ENCODE measurements around the gene ASTN2. TPM values are rescaled to one million over a fixed set of nuclear protein-coding genes. Genes with fewer than 3 reads are reported as not detected.

The ASTN2 gene
- total and polyA plus RNA-seq, 4 donors = 0.57 to 2.9 (median 1.4) TPM

DNA sequence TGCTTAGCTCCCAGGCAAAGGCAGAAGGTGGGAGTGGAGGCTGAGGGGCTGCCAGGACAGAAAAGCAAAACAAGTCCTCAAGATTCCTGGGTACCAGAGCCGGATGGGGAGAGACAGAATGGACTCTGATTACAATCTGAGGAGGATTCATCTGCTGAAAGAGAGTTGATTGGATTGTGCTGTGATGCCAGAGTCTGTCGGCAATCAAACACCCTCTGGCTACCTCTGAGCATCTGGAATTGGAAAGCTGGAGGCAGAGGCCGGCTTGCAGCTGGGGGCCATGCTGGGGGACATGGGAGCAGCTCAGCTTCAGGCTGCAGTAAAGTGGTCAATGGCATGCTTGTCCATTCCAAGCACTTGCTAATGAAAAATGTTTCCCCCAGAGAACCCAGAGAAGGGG, 59.3 kb downstream of the ASTN2 start:
- 77% methylated on average over 3 of the region's 3 CpGs for WGBS
- DNase-seq (ENCODE audit: low spot score) = no peak
- no peaks in the 10 kb centered on the region for H3K27me3 ChIP-seq (ENCODE audit: control insufficient read depth in 4 of 4, insufficient read depth in 4 of 4, low read length in 3 of 4)
- no peaks in the 10 kb centered on the region for H3K9me3 ChIP-seq (ENCODE audit: control insufficient read depth in 4 of 4, low read length in 3 of 4)
- no peak overlapping the region for H3K9ac ChIP-seq (ENCODE audit: low read depth in 1 of 2, low read length in 2 of 2)
- TF ChIP-seq FOXA1 (IDR thresholded peaks at IDR 0.05) = no peak
- no peak for TF ChIP-seq SP1 (IDR thresholded peaks at IDR 0.05)
- TF ChIP-seq, protein P1, sequence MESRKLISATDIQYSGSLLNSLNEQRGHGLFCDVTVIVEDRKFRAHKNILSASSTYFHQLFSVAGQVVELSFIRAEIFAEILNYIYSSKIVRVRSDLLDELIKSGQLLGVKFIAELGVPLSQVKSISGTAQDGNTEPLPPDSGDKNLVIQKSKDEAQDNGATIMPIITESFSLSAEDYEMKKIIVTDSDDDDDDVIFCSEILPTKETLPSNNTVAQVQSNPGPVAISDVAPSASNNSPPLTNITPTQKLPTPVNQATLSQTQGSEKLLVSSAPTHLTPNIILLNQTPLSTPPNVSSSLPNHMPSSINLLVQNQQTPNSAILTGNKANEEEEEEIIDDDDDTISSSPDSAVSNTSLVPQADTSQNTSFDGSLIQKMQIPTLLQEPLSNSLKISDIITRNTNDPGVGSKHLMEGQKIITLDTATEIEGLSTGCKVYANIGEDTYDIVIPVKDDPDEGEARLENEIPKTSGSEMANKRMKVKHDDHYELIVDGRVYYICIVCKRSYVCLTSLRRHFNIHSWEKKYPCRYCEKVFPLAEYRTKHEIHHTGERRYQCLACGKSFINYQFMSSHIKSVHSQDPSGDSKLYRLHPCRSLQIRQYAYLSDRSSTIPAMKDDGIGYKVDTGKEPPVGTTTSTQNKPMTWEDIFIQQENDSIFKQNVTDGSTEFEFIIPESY (IDR thresholded peaks at IDR 0.05) = no peak
- TF ChIP-seq CTCF (IDR thresholded peaks at IDR 0.05; ENCODE audit: low read depth, low read length, missing input control) = no peak
- TF ChIP-seq RXRA (IDR thresholded peaks at IDR 0.05) = no peak
- TF ChIP-seq, protein P2, sequence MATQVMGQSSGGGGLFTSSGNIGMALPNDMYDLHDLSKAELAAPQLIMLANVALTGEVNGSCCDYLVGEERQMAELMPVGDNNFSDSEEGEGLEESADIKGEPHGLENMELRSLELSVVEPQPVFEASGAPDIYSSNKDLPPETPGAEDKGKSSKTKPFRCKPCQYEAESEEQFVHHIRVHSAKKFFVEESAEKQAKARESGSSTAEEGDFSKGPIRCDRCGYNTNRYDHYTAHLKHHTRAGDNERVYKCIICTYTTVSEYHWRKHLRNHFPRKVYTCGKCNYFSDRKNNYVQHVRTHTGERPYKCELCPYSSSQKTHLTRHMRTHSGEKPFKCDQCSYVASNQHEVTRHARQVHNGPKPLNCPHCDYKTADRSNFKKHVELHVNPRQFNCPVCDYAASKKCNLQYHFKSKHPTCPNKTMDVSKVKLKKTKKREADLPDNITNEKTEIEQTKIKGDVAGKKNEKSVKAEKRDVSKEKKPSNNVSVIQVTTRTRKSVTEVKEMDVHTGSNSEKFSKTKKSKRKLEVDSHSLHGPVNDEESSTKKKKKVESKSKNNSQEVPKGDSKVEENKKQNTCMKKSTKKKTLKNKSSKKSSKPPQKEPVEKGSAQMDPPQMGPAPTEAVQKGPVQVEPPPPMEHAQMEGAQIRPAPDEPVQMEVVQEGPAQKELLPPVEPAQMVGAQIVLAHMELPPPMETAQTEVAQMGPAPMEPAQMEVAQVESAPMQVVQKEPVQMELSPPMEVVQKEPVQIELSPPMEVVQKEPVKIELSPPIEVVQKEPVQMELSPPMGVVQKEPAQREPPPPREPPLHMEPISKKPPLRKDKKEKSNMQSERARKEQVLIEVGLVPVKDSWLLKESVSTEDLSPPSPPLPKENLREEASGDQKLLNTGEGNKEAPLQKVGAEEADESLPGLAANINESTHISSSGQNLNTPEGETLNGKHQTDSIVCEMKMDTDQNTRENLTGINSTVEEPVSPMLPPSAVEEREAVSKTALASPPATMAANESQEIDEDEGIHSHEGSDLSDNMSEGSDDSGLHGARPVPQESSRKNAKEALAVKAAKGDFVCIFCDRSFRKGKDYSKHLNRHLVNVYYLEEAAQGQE (IDR thresholded peaks at IDR 0.05) = no peak
- TF ChIP-seq HNF4G (IDR thresholded peaks at IDR 0.05) = no peak
- TF ChIP-seq NR2F2 (IDR thresholded peaks at IDR 0.05) = no peak
- TF ChIP-seq MAX (IDR thresholded peaks at IDR 0.05) = no peak
- TF ChIP-seq, protein P3, sequence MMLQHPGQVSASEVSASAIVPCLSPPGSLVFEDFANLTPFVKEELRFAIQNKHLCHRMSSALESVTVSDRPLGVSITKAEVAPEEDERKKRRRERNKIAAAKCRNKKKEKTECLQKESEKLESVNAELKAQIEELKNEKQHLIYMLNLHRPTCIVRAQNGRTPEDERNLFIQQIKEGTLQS (IDR thresholded peaks at IDR 0.05) = no peak
- TF ChIP-seq GABPA (IDR thresholded peaks at IDR 0.05 in 1 of 2, conservative IDR thresholded peaks at IDR 0.05 in 1 of 2) = no peak
- no peak for TF ChIP-seq JUND (IDR thresholded peaks at IDR 0.05)
- TF ChIP-seq HNF4A (conservative IDR thresholded peaks at IDR 0.05) = no peak
- TF ChIP-seq YY1 (IDR thresholded peaks at IDR 0.05) = no peak
- no peak for TF ChIP-seq RAD21 (IDR thresholded peaks at IDR 0.05)
- no peak for TF ChIP-seq EGR1 (IDR thresholded peaks at IDR 0.05; ENCODE audit: low read depth in 2 of 2)
- no peak overlapping the region for H3K4me3 ChIP-seq (ENCODE audit: low read depth in 1 of 3, low read length in 3 of 3)
- peaks cover 0 to 5% (median 0%) of the 10 kb centered on the region in 4 donors for H3K4me1 ChIP-seq (ENCODE audit: control insufficient read depth in 4 of 4, insufficient read depth in 4 of 4, low read length in 3 of 4)
- H3K27ac ChIP-seq (ENCODE audit: low read depth in 1 of 2, low read length in 2 of 2) = no peak overlapping the region
- H3K36me3 ChIP-seq (ENCODE audit: control insufficient read depth in 4 of 4, insufficient read depth in 3 of 4, low read depth in 1 of 4, low read length in 3 of 4) = no peaks in the 10 kb centered on the region

DNA sequence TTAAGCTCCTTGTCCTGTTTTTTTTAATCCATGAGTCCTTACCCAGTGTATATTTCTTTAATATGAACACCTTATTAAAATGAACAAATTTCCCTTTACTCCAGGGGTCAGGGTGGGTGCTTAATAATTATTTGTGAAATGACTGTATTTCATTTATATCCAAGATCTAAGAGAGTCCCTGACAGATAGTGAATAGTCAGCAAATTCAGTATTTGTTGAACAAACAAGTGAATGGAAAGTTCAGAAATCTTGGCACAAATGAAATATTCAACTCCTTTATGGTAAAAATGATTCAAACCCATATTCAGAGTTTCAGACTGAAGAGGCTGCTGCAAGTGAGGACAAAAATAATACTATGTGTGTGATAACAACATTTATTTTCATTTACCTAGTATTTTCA, 59.9 kb downstream of the ASTN2 start:
- Histone ChIP-seq H3K9ac (ENCODE audit: low read depth in 1 of 2, low read length in 2 of 2) (no peak overlapping the region), H3K9me3 (ENCODE audit: control insufficient read depth in 4 of 4, low read length in 3 of 4) (no peaks in the 10 kb centered on the region), H3K27me3 (ENCODE audit: control insufficient read depth in 4 of 4, insufficient read depth in 4 of 4, low read length in 3 of 4) (no peaks in the 10 kb centered on the region), H3K36me3 (ENCODE audit: control insufficient read depth in 4 of 4, insufficient read depth in 3 of 4, low read depth in 1 of 4, low read length in 3 of 4) (no peaks in the 10 kb centered on the region), H3K4me3 (ENCODE audit: low read depth in 1 of 3, low read length in 3 of 3) (no peak overlapping the region), H3K27ac (ENCODE audit: low read depth in 1 of 2, low read length in 2 of 2) (no peak overlapping the region), H3K4me1 (ENCODE audit: control insufficient read depth in 4 of 4, insufficient read depth in 4 of 4, low read length in 3 of 4) (peaks cover 0 to 5% (median 0%) of the 10 kb centered on the region in 4 donors)
- no peak for DNase-seq (ENCODE audit: low spot score)
- TF ChIP-seq CTCF (IDR thresholded peaks at IDR 0.05; ENCODE audit: low read depth, low read length, missing input control) (no peak), NR2F2 (IDR thresholded peaks at IDR 0.05) (no peak), SP1 (IDR thresholded peaks at IDR 0.05) (no peak), RAD21 (IDR thresholded peaks at IDR 0.05) (no peak), GABPA (IDR thresholded peaks at IDR 0.05 in 1 of 2, conservative IDR thresholded peaks at IDR 0.05 in 1 of 2) (no peak), YY1 (IDR thresholded peaks at IDR 0.05) (no peak), FOXA2 (IDR thresholded peaks at IDR 0.05) (no peak)
- TF ChIP-seq, protein P2 (IDR thresholded peaks at IDR 0.05) = no peak

Data from liver (tissue), 9 donors.